22Rv1 (cell line): ENCODE data around the gene NUP153.

ENCODE experiments used
- ZFX ChIP-seq: fragments of 450-650 bp; IDR thresholded peaks from 2 replicates; pipeline ENCODE4 v1.6.1; 2017; ENCODE audit warnings: antibody characterized with exemption, borderline replicate concordance
- TF ChIP-seq, protein P1 (sequence below): fragments of 450-650 bp; IDR thresholded peaks from 2 replicates; pipeline ENCODE4 v1.5.1; 2017; ENCODE audit warnings: mild to moderate bottlenecking

DNA sequence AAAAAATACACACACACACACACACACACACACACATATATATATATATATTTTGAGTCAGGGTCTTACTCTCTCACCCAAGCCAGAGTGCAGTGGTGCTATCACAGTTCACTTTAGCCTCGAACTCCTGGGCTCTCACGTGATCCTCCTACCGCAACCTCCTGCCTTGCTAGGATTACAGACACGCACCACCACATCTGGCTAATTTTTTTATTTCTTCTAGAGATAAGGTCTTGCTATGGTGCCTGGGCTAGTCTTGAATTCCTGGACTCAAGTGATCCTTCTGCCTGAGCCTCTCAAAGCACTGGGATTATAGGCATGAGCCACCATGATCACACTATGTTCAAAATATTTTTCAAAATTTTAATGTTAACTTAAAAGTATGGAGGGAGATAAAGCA lies 43.5 kb downstream of the NUP153 start:
- TF ChIP-seq, protein P1, sequence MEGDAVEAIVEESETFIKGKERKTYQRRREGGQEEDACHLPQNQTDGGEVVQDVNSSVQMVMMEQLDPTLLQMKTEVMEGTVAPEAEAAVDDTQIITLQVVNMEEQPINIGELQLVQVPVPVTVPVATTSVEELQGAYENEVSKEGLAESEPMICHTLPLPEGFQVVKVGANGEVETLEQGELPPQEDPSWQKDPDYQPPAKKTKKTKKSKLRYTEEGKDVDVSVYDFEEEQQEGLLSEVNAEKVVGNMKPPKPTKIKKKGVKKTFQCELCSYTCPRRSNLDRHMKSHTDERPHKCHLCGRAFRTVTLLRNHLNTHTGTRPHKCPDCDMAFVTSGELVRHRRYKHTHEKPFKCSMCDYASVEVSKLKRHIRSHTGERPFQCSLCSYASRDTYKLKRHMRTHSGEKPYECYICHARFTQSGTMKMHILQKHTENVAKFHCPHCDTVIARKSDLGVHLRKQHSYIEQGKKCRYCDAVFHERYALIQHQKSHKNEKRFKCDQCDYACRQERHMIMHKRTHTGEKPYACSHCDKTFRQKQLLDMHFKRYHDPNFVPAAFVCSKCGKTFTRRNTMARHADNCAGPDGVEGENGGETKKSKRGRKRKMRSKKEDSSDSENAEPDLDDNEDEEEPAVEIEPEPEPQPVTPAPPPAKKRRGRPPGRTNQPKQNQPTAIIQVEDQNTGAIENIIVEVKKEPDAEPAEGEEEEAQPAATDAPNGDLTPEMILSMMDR: no peak
- TF ChIP-seq ZFX: no peak
